NCI-H510A treated with DMSO at 0.1 percent for 48 hours (cell line): Measurements from ENCODE around the gene FHL2.

Experiments
- DNase-seq: peaks from one replicate; lab custom pipeline; 2025; lab: John Stamatoyannopoulos, UW

Gene FHL2

GRCh38 chr2:105378921-105379383 is 19.9 kb downstream of the FHL2 start:
- no peak for DNase-seq

GRCh38 chr2:105378276-105378840 is 20.5 kb downstream of the FHL2 start:
- DNase-seq: no peak

- no peak for DNase-seq
These were observed 21.0 kb downstream of the FHL2 start for GRCh38 chr2:105377871-105378270.

- DNase-seq: no peak
These were observed 22.0 kb downstream of the FHL2 start for GRCh38 chr2:105376789-105377240.

GRCh38 chr2:105376010-105376409 is 22.8 kb downstream of the FHL2 start:
- no peak for DNase-seq

- DNase-seq: no peak
These were observed 23.8 kb downstream of the FHL2 start for GRCh38 chr2:105375001-105375561.

- DNase-seq: no peak
These were observed 24.9 kb downstream of the FHL2 start for GRCh38 chr2:105373895-105374401.

- DNase-seq: no peak
These were observed 25.5 kb downstream of the FHL2 start for GRCh38 chr2:105373344-105373781.

- DNase-seq: no peak
These were observed 27.0 kb downstream of the FHL2 start for GRCh38 chr2:105371810-105372209.

GRCh38 chr2:105371156-105371555 is 27.7 kb downstream of the FHL2 start:
- no peak for DNase-seq

GRCh38 chr2:105369777-105370690 is 28.8 kb downstream of the FHL2 start:
- DNase-seq: peak; percentile 91

- no peak for DNase-seq
These were observed 30.0 kb downstream of the FHL2 start for GRCh38 chr2:105368759-105369408.

GRCh38 chr2:105365206-105365605 is 33.6 kb downstream of the FHL2 start:
- DNase-seq: no peak

GRCh38 chr2:105364436-105365139 is 34.3 kb downstream of the FHL2 start:
- no peak for DNase-seq

- DNase-seq: no peak
These were observed 35.8 kb downstream of the FHL2 start for GRCh38 chr2:105362862-105363591.

GRCh38 chr2:105361102-105361889 is 37.6 kb downstream of the FHL2 start:
- DNase-seq: no peak

- DNase-seq: no peak
These were observed 40.3 kb downstream of the FHL2 start for GRCh38 chr2:105358593-105358992.

GRCh38 chr2:105357122-105357521 is 41.7 kb downstream of the FHL2 start:
- no peak for DNase-seq

GRCh38 chr2:105344704-105345345 is 54.0 kb downstream of the FHL2 start:
- peak; percentile 35 for DNase-seq
